GM12892 (cell line): ENCODE measurements around the gene GRB2.

ENCODE experiments used
- POLR2A ChIP-seq: IDR thresholded peaks from 2 replicates; pipeline ENCODE4 v1.6.1; 2011; ENCODE audit warnings: low read depth, low read length, control low read depth
- POLR2AphosphoS5 ChIP-seq: IDR thresholded peaks from 2 replicates; pipeline ENCODE4 v1.6.1; 2011; ENCODE audit warnings: low read depth, low read length, control low read depth
- TAF1 ChIP-seq: IDR thresholded peaks from 2 replicates; pipeline ENCODE4 v1.6.1; 2011; ENCODE audit warnings: low read depth, mild to moderate bottlenecking, control low read depth, low read length, borderline replicate concordance

GRCh38 chr17:75356260-75356937, 49.1 kb downstream of the GRB2 start:
- TF ChIP-seq POLR2A (no peak), POLR2AphosphoS5 (no peak), TAF1 (no peak)
